Fibroblast of upper back skin (primary cell): ENCODE results near the gene LRBA.

Source experiments
- DNase-seq: peaks from one replicate; pipeline ENCODE4 v3.0.0-alpha.2; 2013

LRBA gene

GRCh38 chr4:150342945-150343344 is 672.1 kb downstream of the LRBA start:
- DNase-seq, result no peak

DNA sequence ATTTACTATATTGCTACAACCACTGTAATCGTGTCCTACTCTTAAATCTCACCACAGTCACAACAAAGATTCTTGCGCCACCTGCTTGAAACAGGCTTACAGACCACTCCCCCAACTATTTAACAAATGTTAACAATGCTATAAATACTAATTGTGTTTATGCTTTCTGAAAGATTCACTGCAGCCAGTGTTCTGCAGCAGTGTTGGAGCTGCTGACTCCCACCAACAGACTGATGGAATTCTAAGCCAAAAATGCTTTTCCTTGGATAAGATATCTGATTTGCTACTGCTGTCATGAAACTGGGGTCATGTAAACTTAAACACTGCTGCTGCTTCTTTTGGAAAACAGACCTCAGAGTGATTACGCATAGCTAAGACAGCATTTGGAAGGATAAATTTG is 677.4 kb downstream of the LRBA start:
- DNase-seq, result peak; percentile 62

DNA sequence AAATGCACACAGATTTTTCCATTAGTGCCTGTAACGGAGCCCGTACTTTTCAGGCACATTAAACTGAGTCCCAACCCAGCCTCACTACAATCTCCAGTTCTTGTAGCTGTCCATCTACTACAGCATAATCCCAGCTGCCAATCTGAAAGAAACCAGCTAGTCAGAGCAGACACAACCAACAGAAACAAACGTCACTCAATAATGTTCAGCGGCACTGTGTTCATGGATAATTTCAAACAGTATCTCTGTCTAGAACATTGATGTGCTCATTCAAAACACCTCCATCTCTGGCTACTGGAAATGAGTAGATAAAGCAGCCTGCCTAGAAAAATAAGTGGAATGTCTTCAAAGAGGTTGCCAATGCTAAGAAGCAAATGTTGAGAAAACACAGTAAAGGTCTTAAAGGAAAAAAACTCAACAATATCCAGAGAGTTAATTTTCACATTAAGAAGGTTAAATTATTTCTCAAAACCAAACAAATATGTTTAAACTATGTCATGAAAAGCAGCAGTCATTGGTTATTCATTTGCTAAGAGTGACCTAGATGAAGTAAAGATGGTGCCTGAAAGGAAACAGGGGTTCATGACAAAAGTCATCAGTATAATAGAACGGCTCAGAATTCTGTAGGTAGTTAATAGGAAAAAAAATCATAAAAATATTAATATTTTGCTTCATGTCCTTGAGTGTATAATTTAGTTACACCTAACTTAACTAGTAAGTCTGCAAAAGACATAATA is 678.2 kb downstream of the LRBA start:
- DNase-seq, result no peak

DNA sequence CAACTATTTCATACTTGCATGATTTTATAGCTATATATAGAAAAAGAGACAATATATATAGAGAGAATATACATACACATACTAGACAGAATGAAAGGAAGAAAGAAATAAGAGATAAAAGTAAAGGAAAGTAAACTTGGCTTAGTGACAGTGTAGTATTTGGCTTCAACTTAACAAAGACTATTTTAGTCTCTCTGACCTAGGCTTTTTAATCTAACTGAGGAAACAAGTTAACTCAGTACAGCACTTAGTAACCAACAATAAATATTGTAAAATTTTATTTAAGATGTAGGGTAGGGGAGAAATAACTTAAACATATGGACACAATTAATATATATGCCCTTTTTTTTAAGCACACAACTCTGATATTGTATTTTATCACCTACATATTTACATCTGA is 682.1 kb downstream of the LRBA start:
- DNase-seq, result no peak

DNA sequence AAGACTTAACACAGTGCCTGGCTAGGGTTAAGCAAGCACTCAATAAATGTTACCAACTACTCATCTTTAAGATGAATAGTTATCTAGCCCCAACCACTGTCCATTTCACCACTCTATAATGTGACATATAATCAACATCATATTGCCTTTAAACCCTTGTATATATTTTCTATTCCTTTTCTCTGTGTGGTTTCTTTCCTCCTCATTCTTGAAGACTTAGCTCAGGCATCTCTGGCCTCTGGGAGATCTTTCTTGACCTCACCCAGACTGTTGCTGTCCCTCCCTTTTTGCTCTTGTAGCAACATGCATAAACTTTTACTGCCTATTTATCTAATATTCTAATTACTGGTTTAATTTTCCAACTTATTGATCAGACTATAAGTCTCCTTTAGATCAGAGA is 683.0 kb downstream of the LRBA start:
- DNase-seq, result no peak

DNA sequence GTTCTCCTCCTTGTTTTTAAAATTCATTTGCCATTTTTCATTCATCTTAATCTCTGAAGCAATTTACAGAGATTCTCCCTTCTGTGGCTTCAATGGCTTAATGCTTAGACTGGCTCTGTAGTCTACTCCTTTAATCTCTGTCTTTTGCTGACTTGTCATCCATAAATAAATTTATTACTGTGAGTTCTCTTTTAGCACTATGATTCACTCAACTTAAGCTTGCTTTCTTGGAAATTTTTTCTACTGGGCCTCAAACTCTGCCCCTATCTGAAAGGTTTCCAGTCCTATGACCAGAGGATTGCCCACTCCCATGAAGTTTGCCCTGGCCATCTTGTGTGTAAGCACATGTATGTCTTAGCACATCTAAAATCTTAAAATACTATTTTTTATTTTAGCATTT is 685.7 kb downstream of the LRBA start:
- DNase-seq, result no peak

GRCh38 chr4:150328496-150328895 is 686.6 kb downstream of the LRBA start:
- no peak for DNase-seq

DNA sequence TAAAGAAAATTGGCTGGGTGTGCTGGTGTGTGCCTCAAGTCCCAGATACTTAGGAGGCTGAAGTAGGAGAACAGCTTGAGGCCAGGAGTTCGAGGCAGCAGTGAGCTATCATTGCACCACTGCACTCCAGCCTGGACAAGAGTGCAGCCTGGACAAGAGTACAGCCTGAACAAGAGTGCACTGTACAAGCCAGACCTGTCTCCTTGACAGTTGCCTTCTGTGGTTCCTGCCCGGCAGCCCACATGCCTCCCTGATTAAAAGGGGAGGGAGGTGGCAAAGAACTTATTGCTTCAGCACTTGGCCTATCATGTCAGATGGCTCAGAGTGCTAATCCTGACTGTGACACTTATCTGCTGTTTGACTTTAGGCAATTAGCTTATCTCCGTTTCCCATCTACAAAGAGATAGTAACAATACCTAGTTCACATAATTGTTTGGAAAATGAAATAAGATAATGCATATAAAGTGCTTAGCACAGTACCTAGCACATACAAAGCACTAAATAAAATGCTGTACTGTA is 687.8 kb downstream of the LRBA start:
- no peak for DNase-seq

DNA sequence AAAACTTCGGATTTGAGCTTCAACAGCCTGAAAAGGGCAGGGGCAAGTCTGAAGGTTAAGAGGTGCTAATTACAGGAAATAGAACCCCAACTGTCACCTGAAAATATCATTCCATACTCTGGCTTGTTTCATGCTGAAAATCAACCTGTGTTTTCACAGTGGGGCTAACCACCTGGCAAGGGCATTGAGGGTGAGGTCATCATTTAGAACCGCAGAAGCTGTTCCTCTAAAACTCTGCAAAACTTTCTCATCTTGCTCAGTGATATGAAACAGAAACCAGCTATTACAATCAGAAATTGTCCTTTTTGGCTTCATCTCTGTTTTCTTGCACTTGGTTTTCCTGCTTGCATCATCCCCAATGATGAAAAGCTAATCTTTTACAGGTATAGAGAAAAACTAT is 689.2 kb downstream of the LRBA start:
- DNase-seq, result no peak

GRCh38 chr4:150323406-150324325 is 691.4 kb downstream of the LRBA start:
- DNase-seq, result peak; percentile 56

DNA sequence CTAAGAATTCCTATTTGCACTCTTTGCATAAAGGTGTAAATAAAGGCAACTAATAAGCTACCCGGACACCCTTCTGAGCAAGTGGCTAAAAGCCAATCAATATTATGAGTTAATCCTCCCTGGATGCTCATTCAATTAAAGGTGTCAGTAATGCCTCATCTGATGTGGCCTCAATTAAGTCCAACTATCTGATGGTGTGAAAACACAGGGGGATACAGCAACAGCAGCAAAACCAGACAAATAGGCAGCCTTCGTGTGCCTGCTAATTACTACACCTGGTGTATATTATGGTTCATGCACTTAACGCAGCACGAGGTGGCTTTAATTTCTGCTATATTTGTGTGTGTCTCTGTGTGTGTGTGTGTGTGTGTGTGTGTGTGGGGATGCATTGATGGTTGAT is 692.4 kb downstream of the LRBA start:
- no peak for DNase-seq

- no peak for DNase-seq
Observed at GRCh38 chr4:150321113-150321512, 694.0 kb downstream of the LRBA start.

DNA sequence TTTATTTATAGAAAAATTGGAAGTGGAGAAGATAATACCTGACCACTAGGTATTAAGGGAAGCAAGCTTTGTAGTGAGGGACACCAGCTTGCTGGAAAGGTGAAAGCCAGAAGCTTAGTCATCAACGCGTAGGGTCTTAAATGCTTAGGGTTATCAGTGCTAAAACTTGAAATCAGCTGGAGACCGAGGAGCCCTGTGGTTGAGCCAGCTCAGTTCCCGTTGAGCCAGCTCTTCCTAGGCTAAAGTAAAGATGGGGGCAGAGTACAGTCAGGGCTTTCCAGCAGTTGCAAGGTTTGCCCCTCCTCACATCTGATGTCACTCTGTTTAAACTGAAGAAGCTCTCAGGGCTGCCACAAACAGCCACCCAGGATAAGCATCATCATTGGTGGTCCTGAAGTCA is 696.1 kb downstream of the LRBA start:
- no peak for DNase-seq

- DNase-seq, result no peak
Observed at GRCh38 chr4:150318527-150318926, 696.6 kb downstream of the LRBA start.

DNA sequence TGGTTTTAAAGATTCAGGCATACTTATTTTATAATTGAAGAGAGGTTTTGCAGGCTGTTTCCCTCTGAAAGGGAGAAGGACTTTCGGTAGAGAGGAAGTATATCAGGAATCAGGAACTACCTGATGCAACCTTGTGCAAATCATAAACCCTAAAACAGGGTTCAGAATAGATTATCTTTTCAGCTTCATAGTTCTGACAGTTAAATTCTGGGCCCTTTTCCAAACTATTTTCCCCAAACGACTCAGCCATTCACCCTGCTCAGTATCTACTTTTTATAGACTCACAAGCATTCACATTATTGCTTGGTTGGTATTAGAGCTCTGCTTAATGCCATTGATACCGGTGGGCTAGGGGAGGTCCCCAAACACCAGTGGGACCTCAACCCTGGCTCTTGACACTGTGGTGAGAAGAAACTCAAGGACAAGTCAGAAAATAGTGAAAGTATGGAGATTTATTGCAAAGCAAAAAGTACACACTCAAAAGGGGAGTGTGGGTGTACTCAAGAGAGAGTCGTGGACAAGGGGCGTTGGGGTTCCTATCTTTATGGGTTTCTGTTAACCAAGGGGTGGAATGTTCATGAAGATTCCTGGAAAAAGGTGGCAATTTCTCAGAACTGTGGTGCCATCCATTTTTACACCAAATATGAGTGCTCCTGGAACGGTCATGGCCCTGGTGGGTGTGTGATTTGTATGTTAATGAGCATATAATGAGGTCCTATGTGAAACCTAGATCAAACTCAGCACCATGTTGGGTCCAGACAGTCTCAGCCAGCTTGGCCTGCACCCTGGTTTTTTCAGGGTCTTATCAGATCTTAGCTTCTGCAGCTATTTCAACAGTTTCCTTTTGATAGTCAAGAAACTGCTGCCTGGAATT is 698.5 kb downstream of the LRBA start:
- peak; percentile 91 for DNase-seq

DNA sequence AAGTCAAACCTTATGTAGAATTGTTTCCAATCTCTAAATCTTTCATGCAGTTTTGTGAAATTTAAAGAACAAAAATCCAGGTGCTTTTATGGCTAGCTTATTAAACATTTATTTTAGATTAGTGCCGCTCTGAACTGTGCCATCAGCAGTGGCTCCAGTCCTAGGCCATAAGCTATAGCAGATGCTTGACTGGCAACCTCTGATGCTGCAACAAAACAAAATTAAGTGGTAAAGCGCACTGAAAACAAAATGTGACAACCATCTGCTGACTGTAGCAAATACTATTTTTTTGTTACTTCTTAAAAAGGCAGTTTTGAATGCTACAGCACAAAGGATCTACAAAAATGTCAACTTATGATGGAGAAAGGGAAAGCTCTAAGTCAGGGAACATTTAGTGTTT is 699.4 kb downstream of the LRBA start:
- DNase-seq, result no peak

DNA sequence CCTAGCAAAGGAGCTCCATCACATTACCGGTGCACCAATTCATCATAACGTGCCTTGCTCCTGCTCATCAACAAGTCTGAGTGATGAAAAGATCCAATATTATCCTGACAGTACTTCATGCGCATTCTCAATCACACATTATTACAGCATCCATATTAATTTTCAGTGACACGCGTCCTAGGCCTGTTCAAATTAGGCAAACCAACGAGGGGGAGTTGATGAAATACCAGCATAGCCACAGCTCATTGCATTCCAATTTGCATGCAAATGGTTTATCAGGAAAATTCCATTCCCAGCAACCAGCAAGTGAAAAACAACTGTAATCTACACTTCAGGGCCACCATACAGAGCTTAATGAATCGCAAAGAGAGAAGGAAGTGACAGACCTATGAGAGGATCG is 699.9 kb downstream of the LRBA start:
- DNase-seq, result peak; percentile 45

DNA sequence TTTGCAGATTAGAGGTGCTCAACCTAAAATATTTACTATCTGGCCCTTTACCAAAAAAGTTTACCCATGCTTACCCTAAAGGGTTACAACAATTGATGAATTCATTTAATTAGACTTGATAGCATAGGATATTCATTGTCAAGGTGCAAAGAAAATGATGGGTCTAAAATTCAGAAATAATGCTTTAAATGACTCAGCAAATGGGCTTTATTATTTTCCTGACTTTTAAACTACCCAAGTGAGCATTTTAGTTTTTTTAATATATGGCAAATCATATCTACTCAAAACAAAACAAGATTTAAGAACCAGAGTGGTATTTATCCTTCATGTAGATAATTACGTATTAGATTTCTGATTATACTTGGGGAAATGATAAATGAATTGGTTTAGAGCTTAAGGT is 701.1 kb downstream of the LRBA start:
- DNase-seq, result no peak

DNA sequence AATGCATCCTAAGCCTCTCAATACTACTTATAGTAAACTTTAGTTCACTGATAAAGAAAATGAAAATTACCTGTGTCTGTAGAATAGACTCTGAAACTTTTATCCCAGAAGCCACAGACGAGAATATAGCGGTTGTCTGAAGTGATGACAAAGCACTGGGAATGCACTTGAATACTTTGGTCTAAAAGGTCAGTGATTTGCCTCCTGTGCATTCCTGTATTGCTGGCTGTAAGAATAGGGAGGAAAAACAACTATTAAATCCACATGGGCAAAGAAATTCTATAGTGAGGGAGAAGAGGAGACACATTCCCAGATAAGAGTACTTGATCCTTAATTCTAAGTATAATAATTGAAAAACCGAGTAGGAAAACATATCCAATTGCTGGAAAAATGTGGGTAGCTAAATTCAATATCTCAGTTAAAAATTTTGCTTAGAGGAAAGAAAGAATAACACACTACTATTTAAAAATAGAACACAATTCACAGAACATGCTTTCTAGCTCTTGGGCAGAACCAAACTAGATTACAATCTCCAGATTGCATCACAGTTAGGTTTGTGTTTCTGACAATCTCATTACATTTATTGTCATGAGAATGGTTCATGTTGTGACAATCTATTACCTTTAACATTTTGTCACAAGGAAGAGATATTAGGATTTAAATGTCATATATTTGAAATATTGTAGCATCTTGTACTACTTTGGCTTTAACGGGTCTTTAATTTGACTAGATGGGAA is 704.8 kb downstream of the LRBA start:
- peak; percentile 84 for DNase-seq

DNA sequence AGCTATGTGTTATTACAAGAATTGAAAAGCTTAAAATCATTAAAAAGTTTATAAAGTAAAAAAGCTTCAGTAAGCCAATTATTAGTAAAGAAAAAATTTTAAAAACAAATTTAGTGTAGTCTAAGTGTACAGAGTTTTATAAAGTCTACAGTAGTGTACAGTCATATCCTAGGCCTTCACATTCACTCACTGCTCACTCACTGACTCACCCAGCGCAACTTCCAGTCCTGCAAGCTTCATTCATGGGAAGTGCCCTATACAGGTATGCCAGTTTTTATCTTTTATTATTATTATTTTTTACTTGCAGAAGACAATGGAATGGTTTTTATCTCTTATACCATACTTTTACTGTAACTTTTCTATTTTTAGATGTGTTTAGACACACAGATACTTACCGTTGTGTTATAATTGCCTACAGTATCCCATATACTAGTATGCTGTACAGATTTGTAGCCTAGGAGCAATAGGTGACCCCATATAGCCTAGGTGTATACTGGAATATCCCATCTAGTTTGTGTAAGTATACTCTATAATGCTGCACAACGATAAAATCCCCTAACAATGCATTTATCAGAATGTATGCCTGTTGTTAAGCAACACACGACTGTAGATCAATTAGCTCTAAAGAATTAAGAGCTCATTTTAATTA is 706.1 kb downstream of the LRBA start:
- peak; percentile 72 for DNase-seq

GRCh38 chr4:150306719-150307118 is 708.4 kb downstream of the LRBA start:
- no peak for DNase-seq

- peak; percentile 80 for DNase-seq
Observed at GRCh38 chr4:150305995-150306394, 709.1 kb downstream of the LRBA start.
